RCC 7860 (cell line): ENCODE results near the gene GID4.

Experiments
- DNase-seq: peaks from one replicate; pipeline ENCODE4 v3.0.0-alpha.2; 2015; ENCODE audit warnings: low spot score
- FAIRE-seq: peaks from 2 replicates; lab custom pipeline; 2012; peaks lifted over from hg19 to GRCh38; lab: Jason Lieb, UNC

GID4 gene

DNA sequence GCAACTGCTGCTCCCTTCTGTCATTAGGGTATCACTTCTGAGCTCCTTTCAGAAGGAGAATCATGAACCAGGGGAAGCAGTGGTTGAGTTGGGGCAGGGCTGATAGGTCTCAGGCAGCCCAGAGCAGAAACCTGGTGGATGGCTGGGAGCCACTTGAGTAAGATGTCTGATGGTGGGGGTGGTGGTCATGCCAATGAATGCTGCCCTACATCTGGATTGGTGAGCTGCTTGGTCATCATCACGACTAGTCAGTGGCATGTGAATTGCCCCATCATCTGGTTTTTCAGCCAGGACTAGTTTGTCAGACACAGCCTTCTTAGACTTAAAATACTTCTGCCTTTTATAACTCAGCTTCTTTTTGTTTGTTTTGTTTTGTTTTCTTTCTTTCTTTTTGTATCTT is 2.6 kb downstream of the GID4 start:
- FAIRE-seq = no peak

DNA sequence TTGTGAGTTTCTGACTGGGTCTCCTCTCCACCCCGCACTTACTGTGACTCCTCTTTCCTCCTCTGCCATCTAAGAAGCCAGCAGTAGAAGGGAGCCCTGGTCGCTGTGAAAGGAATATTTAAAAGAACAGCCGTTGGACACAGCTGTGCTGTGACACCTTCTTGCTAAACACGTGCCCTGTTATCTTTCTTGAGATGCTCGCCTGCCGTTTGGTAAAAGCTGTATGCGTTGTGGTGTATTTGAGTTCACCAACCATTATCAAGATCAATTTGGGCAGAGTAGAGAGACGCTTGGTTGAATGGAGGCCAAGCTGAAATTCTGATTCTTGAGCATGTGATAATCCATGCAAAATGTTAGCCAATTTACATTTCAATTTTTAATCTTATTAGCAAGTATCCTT is 3.8 kb downstream of the GID4 start:
- no peak for DNase-seq
- no peak for FAIRE-seq

More for the DNA sequence above, 2.6 kb downstream of the GID4 start:
- DNase-seq = no peak

DNA sequence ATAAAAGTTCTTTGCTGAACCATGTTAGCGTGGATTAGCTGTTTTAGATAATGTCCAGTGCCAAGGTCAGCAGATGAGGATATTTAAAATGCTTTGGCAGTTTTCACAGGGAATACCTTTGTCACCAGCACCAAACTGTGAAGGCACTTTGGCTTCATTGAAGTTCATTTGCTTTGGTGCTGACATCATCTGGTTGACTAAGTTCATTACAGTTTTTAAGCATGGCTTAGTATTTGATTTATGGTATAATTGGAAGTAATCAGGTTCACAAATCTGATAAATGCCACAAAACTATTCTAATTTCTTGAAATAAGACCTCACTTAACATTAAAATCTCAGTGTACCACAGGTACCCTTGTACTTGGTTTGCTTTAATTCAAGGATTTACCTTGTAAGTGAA is 4.3 kb downstream of the GID4 start:
- DNase-seq (no peak), FAIRE-seq (no peak)

DNA sequence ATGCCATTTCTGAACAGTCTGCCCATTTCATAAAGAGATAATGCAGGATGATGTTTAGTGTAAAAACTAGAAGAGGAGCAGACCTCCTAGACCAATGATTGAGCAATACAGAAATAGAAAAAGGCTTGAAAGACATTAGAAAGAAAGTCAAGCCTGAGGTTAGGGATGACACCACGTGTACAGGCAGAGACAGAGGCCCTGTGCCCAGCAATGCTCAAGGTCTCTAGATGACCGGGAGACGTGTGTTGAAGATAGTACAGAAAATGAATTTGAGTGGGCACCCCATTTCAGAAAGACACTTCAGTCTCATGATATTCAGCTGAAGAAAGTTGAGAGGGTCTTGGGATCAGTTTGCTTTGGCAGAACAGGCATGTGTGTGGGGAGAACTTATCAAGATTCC is 5.4 kb downstream of the GID4 start:
- DNase-seq (no peak), FAIRE-seq (no peak)

DNA sequence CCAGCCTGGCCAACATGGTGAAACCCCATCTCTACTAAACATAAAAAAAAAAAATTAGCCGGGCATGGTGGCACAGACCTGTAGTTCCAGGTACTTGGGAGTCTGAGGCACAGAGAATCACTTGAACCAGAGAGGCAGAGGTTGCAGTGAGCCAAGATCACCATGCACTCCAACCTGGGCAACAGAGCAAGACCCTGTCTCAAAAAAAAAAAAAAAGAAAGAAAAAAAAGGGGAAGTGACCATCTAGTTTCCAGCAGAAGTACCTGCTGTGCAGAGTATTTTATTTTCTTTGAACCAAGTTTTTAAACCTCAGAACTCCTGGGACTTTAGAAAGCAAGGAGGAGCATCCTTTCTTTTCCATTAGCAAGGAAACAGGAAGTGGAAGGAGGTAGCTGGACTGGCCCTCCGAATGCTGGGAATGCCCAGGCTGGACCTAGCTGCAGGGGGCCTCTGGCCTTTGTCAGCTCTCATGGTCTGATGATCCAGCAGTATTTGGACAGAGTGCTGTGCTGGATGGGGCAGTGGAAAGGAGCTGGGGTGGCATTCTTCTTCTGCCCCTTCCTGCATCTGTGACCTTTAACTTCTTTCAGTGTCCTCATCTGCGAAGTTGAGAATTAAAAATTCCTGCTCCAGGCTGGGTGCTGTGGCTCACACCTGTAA is 6.6 kb downstream of the GID4 start:
- DNase-seq (no peak), FAIRE-seq (no peak)

DNA sequence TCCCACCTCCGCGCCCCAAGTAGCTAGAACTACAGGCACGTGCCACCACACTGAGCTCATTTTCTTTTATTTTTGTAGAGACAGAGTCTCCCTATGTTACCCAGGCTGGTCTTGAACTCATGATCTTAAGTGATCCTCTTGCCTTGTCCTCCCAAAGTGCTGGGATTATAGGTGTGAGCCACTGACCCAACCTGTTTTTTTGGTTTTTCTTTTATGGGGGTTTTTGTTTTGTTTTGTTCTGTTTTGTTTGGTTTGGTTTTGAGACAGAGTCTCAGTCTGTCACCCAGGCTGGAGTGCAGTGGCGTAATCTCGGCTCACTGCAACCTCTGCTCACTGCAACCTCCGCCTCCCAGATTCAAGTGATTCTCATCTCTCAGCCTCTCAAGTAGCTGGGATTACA is 16.4 kb downstream of the GID4 start:
- DNase-seq (no peak), FAIRE-seq (no peak)

DNA sequence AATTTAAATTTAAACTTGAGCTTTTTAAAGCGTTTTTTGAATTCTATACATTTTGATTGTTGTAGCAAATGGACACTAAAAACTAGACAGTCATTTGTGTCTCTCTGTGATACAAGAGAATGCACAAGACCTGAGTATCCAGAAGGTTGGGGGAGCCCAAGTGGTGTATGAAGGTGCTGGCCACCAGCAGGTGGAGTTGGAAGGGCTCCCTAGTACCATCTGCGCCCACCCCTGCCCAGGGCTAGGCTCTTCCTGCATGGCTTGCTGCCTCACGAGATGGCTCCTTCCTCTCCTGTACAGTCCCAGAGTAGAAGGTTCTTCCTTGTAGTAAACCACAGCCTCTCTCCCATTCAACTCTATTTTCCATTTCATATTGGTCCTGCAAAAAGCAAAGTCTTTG is 17.0 kb downstream of the GID4 start:
- DNase-seq (no peak), FAIRE-seq (no peak)

DNA sequence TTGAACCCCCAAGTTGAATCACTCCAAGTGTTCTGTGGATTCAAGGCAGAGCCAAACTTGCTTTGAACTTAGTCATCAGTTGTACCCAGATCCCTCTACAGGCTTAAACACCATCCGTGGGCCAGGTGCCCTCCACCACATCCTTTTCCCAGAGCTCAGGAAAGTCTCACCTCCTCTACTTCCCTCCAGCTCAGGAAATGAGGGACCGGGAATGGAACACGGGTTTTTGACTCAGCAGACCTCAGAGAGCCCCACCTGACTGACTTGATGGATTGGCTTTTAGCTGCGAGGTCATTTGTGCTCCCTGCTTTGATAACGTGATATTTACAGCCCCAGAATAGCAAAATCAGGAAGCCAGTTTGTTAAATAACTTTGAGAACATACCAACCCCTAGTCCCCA is 20.1 kb downstream of the GID4 start:
- FAIRE-seq = no peak
- DNase-seq = no peak

DNA sequence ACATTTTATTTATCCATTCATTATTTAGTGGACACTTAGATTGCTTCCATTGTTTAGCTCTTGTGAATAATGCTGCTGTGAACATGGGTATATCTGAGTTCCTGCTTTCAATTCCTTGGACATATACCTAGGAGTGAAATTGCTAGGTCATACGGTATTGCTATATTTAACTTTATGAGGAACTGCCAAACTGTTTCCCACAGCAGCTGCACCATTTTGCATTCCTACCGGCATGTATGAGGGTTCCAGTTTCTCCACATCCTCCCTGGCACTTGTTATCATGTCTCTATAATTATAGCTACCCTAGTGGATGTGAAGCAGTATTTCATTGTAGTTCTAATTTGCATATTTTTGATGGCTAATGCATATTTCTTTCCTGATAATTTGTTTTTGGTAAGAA is 24.8 kb downstream of the GID4 start:
- DNase-seq = no peak
- FAIRE-seq = no peak

DNA sequence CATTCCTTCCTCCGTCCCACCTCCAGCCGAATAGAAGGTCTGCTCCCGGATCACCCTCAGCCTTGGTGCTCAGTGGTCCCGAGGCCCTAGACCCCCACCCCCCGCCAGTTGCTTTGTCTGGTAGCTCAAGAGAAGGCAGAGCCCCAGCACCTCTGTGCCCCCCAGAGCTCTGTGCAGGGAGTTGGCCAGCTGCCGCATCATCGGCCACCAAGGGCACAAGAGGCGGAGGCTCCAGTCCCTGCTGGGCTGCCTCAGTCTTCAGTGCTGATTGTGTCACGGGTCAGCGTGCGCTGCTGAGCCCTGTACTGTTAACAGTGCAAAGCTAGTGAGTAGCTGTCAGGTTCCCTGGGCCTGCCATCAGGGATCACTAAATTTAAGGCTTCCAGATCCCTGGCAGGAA is 26.3 kb downstream of the GID4 start:
- FAIRE-seq (no peak), DNase-seq (no peak)

DNA sequence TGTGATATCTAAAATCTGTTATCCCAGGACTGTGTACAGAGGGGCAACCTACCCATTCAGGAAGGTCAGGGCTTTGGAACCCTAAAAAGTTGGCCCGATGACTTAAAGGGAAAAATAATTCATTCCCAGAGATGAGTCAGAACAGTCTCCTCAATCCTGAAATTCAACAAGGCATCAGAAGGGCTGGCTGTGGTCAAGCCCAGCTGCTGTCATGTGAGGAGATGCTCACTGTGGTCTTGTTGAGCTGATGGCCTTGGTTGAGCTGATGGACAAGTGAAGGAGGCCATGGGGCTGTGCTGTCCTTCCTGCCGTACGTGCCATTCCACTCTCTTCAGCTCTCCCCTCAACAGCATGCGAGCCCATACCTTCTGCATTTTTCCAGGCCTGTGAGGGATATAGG is 27.7 kb downstream of the GID4 start:
- no peak for FAIRE-seq
- DNase-seq = no peak

DNA sequence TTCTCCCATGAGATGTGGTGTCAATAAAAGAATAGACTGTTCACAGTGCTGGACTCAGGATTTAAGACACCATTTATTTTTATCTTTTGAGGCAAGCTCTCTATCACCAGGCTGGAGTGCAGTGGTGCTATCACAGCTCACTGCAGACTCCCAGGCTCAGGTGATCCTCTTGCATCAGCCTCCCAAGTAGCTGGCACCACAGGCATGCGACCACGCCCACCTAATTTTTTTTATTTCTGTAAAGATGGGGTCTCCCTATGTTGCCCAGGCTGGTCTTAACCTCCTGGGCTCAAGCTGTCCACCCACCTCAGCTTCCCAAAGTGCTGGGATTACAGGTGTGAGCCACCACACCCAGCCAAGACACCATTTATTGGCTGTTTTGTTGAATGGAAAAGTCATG is 29.9 kb downstream of the GID4 start:
- no peak for FAIRE-seq

DNA sequence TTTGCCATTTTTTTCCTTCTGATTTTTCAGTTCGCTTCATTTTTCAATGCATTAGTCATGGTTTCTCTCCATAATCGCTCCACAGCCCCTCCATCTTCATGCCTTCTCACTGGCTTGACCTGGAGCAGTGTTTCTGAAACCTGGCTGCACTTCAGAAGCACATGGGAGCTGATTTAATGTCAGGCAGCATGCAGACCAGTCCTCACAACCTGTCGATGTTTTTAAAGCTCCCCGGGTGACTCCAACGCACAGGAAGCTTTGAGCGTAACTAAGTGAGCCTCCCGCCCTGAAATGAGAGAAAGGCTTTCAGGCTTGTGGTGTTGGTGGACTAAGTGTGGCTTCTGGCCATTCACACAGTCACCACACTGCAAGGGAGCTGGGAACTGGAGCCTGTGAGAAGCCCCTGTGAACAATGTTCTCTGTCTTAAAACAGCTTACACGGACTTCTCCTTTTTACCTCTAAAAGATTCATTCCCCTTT is 31.7 kb downstream of the GID4 start:
- DNase-seq (no peak), FAIRE-seq (no peak)

More for the DNA sequence above, 29.9 kb downstream of the GID4 start:
- no peak for DNase-seq

DNA sequence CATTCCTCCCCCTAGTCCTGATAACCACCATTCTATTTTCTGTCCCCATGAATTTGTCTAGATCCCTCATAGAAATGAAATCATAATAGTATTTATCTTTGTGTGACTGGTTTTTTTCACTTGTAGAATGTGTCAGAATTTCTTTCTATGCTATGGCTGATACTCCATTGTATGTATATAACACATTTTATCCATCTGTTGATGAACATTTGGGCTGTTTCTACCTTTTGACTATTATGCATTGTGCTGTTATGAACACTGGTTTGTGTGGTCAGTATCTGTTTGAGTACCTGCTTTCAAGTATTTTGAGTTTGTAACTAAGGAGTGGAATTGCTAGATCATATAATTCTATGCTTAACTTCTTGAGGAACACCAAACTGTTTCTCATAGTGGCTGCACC is 32.5 kb downstream of the GID4 start:
- no peak for DNase-seq
- FAIRE-seq = no peak

DNA sequence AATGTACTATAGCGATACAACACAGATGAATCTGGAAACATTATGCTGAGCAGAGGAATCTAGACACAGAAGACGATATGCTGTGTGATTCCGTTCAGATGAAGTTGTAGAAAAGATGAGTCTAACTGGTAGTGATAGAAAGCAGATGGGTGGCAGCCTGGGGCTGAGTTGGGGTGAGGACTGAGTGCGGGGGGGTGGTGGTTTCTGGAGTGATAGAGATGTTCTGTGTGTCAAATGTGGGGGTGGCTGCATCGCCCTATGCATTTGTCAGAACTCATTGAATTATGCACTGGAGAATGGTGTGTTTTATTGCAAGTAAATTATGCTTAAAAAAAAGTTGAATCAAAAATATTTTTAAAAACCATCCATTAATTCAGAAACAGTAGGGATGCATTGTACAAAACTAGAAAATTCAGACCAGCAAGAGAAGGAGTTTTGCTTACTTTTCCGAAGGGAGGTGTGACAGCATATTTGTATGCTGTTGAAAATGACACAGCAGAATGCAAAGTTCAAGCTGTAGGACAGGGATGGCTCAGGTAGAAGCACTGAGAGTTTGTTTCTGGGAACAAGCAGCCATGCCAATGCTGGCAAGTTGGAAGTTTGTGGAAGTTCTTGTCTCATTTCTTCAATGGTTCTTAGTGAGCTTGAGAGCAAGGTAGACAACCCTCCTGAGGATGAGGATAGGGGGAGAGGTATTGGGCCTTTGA is 35.5 kb downstream of the GID4 start:
- no peak for DNase-seq
- no peak for FAIRE-seq

DNA sequence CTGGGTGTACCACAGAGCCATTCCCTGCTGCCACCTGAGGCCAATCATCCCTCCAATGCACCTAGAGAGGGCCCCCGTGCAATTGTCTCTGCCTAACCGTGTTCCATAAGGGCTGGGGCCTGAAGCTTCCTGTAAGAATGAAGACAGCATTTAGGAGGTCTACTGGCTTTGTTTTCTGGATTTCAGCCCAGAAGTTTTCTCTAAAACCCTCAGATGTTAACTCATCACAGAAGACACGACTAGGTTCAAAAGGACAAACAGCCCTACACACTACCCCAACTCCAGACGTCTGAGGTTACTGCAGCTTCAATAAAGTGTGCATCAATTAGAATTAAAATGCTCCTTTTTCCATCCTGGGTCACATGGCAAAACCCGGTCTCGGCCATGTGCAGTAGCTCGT is 37.7 kb downstream of the GID4 start:
- FAIRE-seq (no peak), DNase-seq (no peak)

DNA sequence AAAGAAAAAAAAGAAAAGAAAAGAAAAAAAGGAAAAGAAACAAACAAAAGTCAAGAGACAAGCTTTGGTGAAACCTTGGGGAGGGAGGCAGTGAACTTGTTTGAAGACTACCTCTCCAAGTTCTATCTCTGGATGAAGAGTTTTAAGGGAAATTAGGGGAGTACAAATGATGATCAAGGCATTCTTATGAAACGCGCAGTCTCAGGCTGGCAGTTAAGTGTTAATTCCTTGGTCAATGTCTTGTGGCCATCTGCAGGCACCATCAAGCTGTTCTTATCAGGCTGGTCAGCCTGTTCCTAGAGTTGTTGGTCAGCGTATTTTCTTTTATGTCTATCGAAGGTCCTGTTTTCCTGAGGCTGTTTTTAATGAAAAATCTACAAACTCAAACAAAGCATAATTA is 40.3 kb downstream of the GID4 start:
- DNase-seq (no peak), FAIRE-seq (no peak)

DNA sequence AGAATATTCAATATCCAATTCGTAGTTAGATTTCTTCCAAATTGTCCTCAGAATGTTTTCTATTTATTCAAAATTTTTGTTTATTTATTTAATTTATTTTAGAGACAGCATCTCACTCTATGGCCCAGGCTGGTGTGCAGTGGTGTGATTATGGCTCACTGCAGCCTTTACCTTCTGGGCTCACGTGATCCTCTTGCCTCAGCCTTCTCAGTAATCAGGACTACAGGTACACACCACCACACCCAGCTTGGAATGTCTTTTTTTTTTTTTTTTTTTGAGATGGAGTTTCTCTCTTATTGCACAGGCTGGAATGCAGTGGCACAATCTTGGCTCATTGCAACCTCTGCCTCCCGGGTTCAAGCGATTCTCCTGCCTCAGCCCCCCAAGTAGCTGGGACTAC is 45.0 kb downstream of the GID4 start:
- FAIRE-seq (no peak), DNase-seq (no peak)

DNA sequence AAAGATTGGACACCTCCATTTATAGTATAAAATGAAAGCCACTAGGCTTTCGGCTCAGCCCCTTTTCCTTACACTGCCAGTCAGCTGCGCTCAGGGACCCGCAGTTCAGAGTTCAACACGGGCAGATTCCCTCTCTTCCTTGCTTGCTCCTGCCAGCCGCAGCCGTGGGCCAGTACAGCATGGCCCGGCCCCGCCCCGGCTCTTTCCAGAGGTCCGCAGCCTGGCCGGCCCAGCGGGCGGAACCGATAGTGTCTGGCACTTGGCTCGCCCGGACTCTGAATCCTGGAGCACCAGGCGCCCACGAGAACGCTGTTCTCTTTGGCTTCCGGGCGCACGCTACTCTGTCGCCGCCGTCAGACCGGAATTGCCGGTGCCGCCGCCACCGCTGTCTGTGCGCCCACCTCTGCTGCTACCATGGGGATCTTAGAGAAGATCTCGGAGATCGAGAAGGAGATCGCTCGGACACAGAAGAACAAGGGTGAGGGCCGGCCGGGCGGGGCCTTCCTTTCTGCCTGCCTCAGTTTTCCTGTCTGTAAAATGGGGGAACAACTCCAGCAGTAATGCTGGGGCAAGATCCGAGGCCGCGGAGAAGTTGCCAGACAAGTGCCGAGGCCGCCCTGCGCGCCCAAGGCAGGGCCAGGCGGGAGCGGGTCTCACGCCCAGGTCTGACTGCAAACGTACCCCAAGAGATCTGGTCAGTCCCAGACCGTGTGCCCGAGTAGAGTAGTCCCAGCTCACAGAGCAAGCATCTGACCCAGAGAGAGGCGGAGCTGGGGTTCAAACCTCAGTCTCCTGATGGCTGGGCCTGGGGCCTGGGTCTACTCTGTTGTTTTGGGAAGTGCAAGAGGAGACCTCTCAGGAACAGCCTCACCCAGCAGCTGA is 48.6 kb downstream of the GID4 start, which contains the start of gene DRG2:
TSS of gene DRG2 (plus strand) at position 339 of the 882 bp plus-strand sequence. CDS start at position 415, 76 bp downstream.
- DNase-seq = peak; percentile 77
- FAIRE-seq = no peak

DNA sequence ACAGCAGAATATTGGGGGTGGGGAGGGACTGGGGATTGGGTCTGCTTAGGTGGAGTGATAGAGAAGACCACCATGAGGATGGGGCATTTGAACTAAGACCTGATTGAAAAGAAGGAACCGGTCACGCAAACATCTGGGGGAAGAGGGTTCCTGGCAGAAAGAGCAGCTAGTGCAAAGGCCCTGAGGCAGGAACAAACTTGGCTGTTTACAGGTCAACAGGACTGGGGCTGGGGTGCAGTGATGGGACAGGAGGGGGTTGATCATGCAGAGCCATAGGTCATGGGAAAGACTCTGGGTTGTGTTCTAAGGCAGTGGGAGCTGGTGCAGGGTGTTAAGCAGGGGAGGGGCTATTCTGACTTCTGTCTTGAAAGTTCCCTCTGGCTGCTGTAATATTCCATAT is 50.4 kb downstream of the GID4 start:
- no peak for FAIRE-seq

DNA sequence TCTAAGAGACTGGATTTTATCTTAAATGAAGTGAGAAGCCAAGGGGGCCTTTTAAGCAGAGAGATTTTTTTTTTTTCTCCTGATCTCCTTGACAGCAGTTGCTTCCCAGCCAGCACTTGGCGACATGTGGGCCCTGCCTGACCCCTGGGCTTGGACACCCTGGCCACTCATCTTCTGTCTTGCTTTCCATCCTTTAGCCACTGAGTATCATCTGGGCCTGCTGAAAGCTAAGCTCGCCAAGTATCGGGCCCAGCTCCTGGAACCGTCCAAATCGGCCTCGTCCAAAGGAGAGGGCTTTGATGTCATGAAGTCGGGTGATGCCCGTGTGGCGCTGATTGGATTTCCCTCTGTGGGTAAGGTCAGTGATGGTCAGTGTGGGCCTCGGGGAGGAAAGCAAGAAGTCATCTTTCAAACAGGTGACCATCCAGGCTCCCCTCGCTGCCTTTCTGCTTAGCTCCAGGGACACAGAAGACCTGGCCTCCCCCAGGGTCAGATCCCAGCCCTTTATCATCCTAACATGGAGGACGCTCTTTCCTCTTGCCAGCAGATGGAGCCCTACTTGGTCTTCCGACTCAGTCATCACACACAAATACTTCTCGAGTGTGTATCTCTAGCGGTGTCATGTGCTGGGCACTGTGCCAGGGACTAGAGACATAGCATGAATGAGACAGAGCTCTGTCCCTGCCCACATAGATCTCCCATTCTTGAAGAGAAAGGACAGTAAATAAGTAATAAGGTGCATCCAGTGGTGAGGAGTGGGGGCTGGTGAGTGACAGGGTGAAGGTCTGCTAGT is 54.6 kb downstream of the GID4 start:
- DNase-seq = peak; percentile 67

More for the DNA sequence above, 50.4 kb downstream of the GID4 start:
- DNase-seq = no peak

More for the DNA sequence above, 54.6 kb downstream of the GID4 start:
- no peak for FAIRE-seq
